Measurements from ENCODE around the gene HTR2C. TPM values are rescaled to one million over a fixed set of nuclear protein-coding genes. Genes with fewer than 3 reads are reported as not detected.

HTR2C gene
- total and polyA plus RNA-seq, 2 of the 13 experiments (the other 11 are each of a cell fraction or from before 2014, with no cell fraction given): 0.01 TPM; not detected in 1

GRCh38 chrX:114924423-114924822 lies 340.5 kb downstream of the HTR2C start:
- H3K9ac ChIP-seq (ENCODE audit: insufficient read depth, low read depth, low read length): no peak overlapping the region
- intact Hi-C loops (cut with micrococcal nuclease; ENCODE audit: unreplicated experiment) (no loop called here), in situ Hi-C loops (cut with HindIII; ENCODE audit: extremely low pct_ligation_motif_present, low pct_unique_long_range_greater_than_20kb) (no loop called here)
- no peaks in the 10 kb centered on the region; a peak in 1 of 5 replicates for H3K27me3 ChIP-seq (ENCODE audit: control insufficient read depth in 1 of 2, insufficient read depth in 2 of 2, low read length in 2 of 2)
- TF ChIP-seq ZNF674 (CRISPR knock-in tag; IDR thresholded peaks at IDR 0.05; ENCODE audit: low read depth) (no peak), MAFF (IDR thresholded peaks at IDR 0.05; ENCODE audit: low read depth, low read length) (no peak)
- no peak overlapping the region for H3K27ac ChIP-seq (ENCODE audit: extremely low read length, insufficient read depth, low read length)
- H4K20me1 ChIP-seq (ENCODE audit: insufficient read depth, low read length): no peaks in the 10 kb centered on the region
- no peak overlapping the region for H2AFZ ChIP-seq (ENCODE audit: low read length)
- ATAC-seq (no peak), FAIRE-seq (no peak), DNase-seq (ENCODE audit: low spot score) (no peak)
- H3K4me1 ChIP-seq (ENCODE audit: insufficient read depth, low read length): no peaks in the 10 kb centered on the region
- ChIA-PET POLR2A (no interaction called here), CTCF (ENCODE audit: low intra/inter-chr PET ratio, low total read pairs) (no interaction called here)
- no peaks in the 10 kb centered on the region for H3K9me3 ChIP-seq (ENCODE audit: low read length)
- WGBS (ENCODE audit: low lambda C conversion rate): 40% methylated on average over 3 of the region's 3 CpGs
- H3K4me2 ChIP-seq (ENCODE audit: low read depth, low read length): no peak overlapping the region
- no TSS peak for BruUV-seq (replicated peaks)
- no peaks in the 10 kb centered on the region for H3K79me2 ChIP-seq (ENCODE audit: insufficient read depth, low read length)
- H3K4me3 ChIP-seq (replicated peaks in 1 of 3; ENCODE audit: insufficient read depth in 1 of 3, low read depth in 2 of 3, low read length in 3 of 3): no peak overlapping the region
- no peaks in the 10 kb centered on the region for H3K36me3 ChIP-seq (replicated peaks in 1 of 2; ENCODE audit: control insufficient read depth in 1 of 2, insufficient read depth in 2 of 2, low read length in 2 of 2)

- H3K4me1 ChIP-seq (ENCODE audit: insufficient read depth, low read length): no peaks in the 10 kb centered on the region
- H3K27me3 ChIP-seq (ENCODE audit: control insufficient read depth in 1 of 2, insufficient read depth in 2 of 2, low read length in 2 of 2): no peaks in the 10 kb centered on the region; a peak in 1 of 5 replicates
- no peak overlapping the region for H2AFZ ChIP-seq (ENCODE audit: low read length)
- H3K9ac ChIP-seq (ENCODE audit: insufficient read depth, low read depth, low read length): no peak overlapping the region
- in situ Hi-C loops (cut with HindIII; ENCODE audit: extremely low pct_ligation_motif_present, low pct_unique_long_range_greater_than_20kb): no loop called here
- no peaks in the 10 kb centered on the region for H3K36me3 ChIP-seq (replicated peaks in 1 of 2; ENCODE audit: control insufficient read depth in 1 of 2, insufficient read depth in 2 of 2, low read length in 2 of 2)
- CTCF ChIA-PET (ENCODE audit: low intra/inter-chr PET ratio, low total read pairs): no interaction called here
- BruUV-seq (replicated peaks): no TSS peak
- no peaks in the 10 kb centered on the region for H3K9me3 ChIP-seq (ENCODE audit: low read length)
- no peaks in the 10 kb centered on the region for H3K79me2 ChIP-seq (ENCODE audit: insufficient read depth, low read length)
- H3K4me3 ChIP-seq (replicated peaks in 1 of 3; ENCODE audit: insufficient read depth in 1 of 3, low read depth in 2 of 3, low read length in 3 of 3): no peak overlapping the region
- H3K27ac ChIP-seq (ENCODE audit: extremely low read length, insufficient read depth, low read length): no peak overlapping the region
- no peak for TF ChIP-seq HNF1A (IDR thresholded peaks at IDR 0.05; ENCODE audit: low read depth)
- no peak for TF ChIP-seq HNF1A (CRISPR knock-in tag; IDR thresholded peaks at IDR 0.05; ENCODE audit: borderline replicate concordance)
- no peak for TF ChIP-seq NFE2L2 (IDR thresholded peaks at IDR 0.05; ENCODE audit: low read length)
- TF ChIP-seq HIVEP1 (CRISPR knock-in tag; IDR thresholded peaks at IDR 0.05): no peak
- no peak for TF ChIP-seq GABPB1 (CRISPR knock-in tag; IDR thresholded peaks at IDR 0.05)
- TF ChIP-seq ZSCAN25 (CRISPR knock-in tag; IDR thresholded peaks at IDR 0.05): no peak
- no peak for TF ChIP-seq MATR3 (CRISPR knock-in tag; IDR thresholded peaks at IDR 0.05)
- TF ChIP-seq HNRNPH1 (optimal IDR thresholded peaks at IDR 0.05; ENCODE audit: low read depth, low read length): no peak
- TF ChIP-seq ZNF3 (CRISPR knock-in tag; IDR thresholded peaks at IDR 0.05): no peak
- TF ChIP-seq FOSL2 (CRISPR knock-in tag; IDR thresholded peaks at IDR 0.05): no peak
- no peak for TF ChIP-seq GLI4 (CRISPR knock-in tag; IDR thresholded peaks at IDR 0.05; ENCODE audit: borderline replicate concordance)
- no peak for TF ChIP-seq DRAP1 (CRISPR knock-in tag; IDR thresholded peaks at IDR 0.05)
- no peak for TF ChIP-seq ZNF224 (CRISPR knock-in tag; IDR thresholded peaks at IDR 0.05)
- no peak for TF ChIP-seq ZFY (CRISPR knock-in tag; IDR thresholded peaks at IDR 0.05)
- no peak for TF ChIP-seq CENPT (CRISPR knock-in tag; IDR thresholded peaks at IDR 0.05; ENCODE audit: low read depth)
- POLR2A ChIA-PET: no interaction called here
- no peaks in the 10 kb centered on the region for H4K20me1 ChIP-seq (ENCODE audit: insufficient read depth, low read length)
- intact Hi-C loops (cut with micrococcal nuclease; ENCODE audit: unreplicated experiment): no loop called here
- H3K4me2 ChIP-seq (ENCODE audit: low read depth, low read length): no peak overlapping the region
- ATAC-seq: no peak
- no peak for DNase-seq (ENCODE audit: low spot score)
- FAIRE-seq: no peak
These were observed 341.0 kb downstream of the HTR2C start for GRCh38 chrX:114924856-114925255.

Data from HepG2 (cell line).